Measurements from ENCODE around the gene TMEM229B.

The TMEM229B gene

GRCh38 chr14:67503331-67503730 lies 14.8 kb upstream of the TMEM229B start:
- Histone ChIP-seq H3K4me3 (ENCODE audit: insufficient read depth, low read depth, low read length, poor library complexity, severe bottlenecking) (no peak overlapping the region), H3K27me3 (replicated peaks; ENCODE audit: control insufficient read depth, insufficient read depth, low read length, poor library complexity, severe bottlenecking) (no peaks in the 10 kb centered on the region)

GRCh38 chr14:67502867-67503266 lies 14.3 kb upstream of the TMEM229B start:
- Histone ChIP-seq H3K27ac (ENCODE audit: insufficient read depth, low read length, poor library complexity, severe bottlenecking) (no peak overlapping the region), H3K4me1 (ENCODE audit: control insufficient read depth, insufficient read depth, low read length, poor library complexity, severe bottlenecking) (no peaks in the 10 kb centered on the region), H3K9me3 (ENCODE audit: control insufficient read depth, low read length) (no peaks in the 10 kb centered on the region), H3K36me3 (ENCODE audit: control insufficient read depth, insufficient read depth, low read length) (no peaks in the 10 kb centered on the region), H3K27me3 (replicated peaks; ENCODE audit: control insufficient read depth, insufficient read depth, low read length, poor library complexity, severe bottlenecking) (no peaks in the 10 kb centered on the region), H3K4me3 (ENCODE audit: insufficient read depth, low read depth, low read length, poor library complexity, severe bottlenecking) (no peak overlapping the region)
- no peak for DNase-seq

More at GRCh38 chr14:67503331-67503730, 14.8 kb upstream of the TMEM229B start:
- Histone ChIP-seq H3K9me3 (ENCODE audit: control insufficient read depth, low read length) (no peaks in the 10 kb centered on the region), H3K4me1 (ENCODE audit: control insufficient read depth, insufficient read depth, low read length, poor library complexity, severe bottlenecking) (no peaks in the 10 kb centered on the region), H3K27ac (ENCODE audit: insufficient read depth, low read length, poor library complexity, severe bottlenecking) (no peak overlapping the region), H3K36me3 (ENCODE audit: control insufficient read depth, insufficient read depth, low read length) (no peaks in the 10 kb centered on the region)
- no peak for DNase-seq

- H3K36me3 ChIP-seq (ENCODE audit: control insufficient read depth, insufficient read depth, low read length): no peaks in the 10 kb centered on the region
- DNase-seq: no peak
- no peaks in the 10 kb centered on the region for H3K27me3 ChIP-seq (replicated peaks; ENCODE audit: control insufficient read depth, insufficient read depth, low read length, poor library complexity, severe bottlenecking)
- no peaks in the 10 kb centered on the region for H3K9me3 ChIP-seq (ENCODE audit: control insufficient read depth, low read length)
- no peak overlapping the region for H3K27ac ChIP-seq (ENCODE audit: insufficient read depth, low read length, poor library complexity, severe bottlenecking)
- no peak overlapping the region for H3K4me3 ChIP-seq (ENCODE audit: insufficient read depth, low read depth, low read length, poor library complexity, severe bottlenecking)
- H3K4me1 ChIP-seq (ENCODE audit: control insufficient read depth, insufficient read depth, low read length, poor library complexity, severe bottlenecking): no peaks in the 10 kb centered on the region
Observed at GRCh38 chr14:67501670-67502069, 13.1 kb upstream of the TMEM229B start.

GRCh38 chr14:67500981-67501380 lies 12.5 kb upstream of the TMEM229B start:
- H3K36me3 ChIP-seq (ENCODE audit: control insufficient read depth, insufficient read depth, low read length): no peaks in the 10 kb centered on the region
- no peaks in the 10 kb centered on the region for H3K27me3 ChIP-seq (replicated peaks; ENCODE audit: control insufficient read depth, insufficient read depth, low read length, poor library complexity, severe bottlenecking)
- H3K4me1 ChIP-seq (ENCODE audit: control insufficient read depth, insufficient read depth, low read length, poor library complexity, severe bottlenecking): no peaks in the 10 kb centered on the region
- H3K27ac ChIP-seq (ENCODE audit: insufficient read depth, low read length, poor library complexity, severe bottlenecking): no peak overlapping the region
- no peak for DNase-seq
- H3K4me3 ChIP-seq (ENCODE audit: insufficient read depth, low read depth, low read length, poor library complexity, severe bottlenecking): no peak overlapping the region
- H3K9me3 ChIP-seq (ENCODE audit: control insufficient read depth, low read length): no peaks in the 10 kb centered on the region

GRCh38 chr14:67497716-67498115 lies 9.2 kb upstream of the TMEM229B start:
- Histone ChIP-seq H3K27ac (ENCODE audit: insufficient read depth, low read length, poor library complexity, severe bottlenecking) (no peak overlapping the region), H3K4me1 (ENCODE audit: control insufficient read depth, insufficient read depth, low read length, poor library complexity, severe bottlenecking) (no peaks in the 10 kb centered on the region), H3K4me3 (ENCODE audit: insufficient read depth, low read depth, low read length, poor library complexity, severe bottlenecking) (no peak overlapping the region), H3K9me3 (ENCODE audit: control insufficient read depth, low read length) (peaks cover 4% of the 10 kb centered on the region), H3K27me3 (replicated peaks; ENCODE audit: control insufficient read depth, insufficient read depth, low read length, poor library complexity, severe bottlenecking) (no peaks in the 10 kb centered on the region), H3K36me3 (ENCODE audit: control insufficient read depth, insufficient read depth, low read length) (no peaks in the 10 kb centered on the region)
- no peak for DNase-seq

- Histone ChIP-seq H3K9me3 (ENCODE audit: control insufficient read depth, low read length) (peaks cover 4% of the 10 kb centered on the region), H3K4me1 (ENCODE audit: control insufficient read depth, insufficient read depth, low read length, poor library complexity, severe bottlenecking) (no peaks in the 10 kb centered on the region), H3K4me3 (ENCODE audit: insufficient read depth, low read depth, low read length, poor library complexity, severe bottlenecking) (no peak overlapping the region), H3K27me3 (replicated peaks; ENCODE audit: control insufficient read depth, insufficient read depth, low read length, poor library complexity, severe bottlenecking) (no peaks in the 10 kb centered on the region), H3K27ac (ENCODE audit: insufficient read depth, low read length, poor library complexity, severe bottlenecking) (no peak overlapping the region), H3K36me3 (ENCODE audit: control insufficient read depth, insufficient read depth, low read length) (no peaks in the 10 kb centered on the region)
- DNase-seq: no peak
Observed at GRCh38 chr14:67497216-67497615, 8.7 kb upstream of the TMEM229B start.

- H3K27me3 ChIP-seq (replicated peaks; ENCODE audit: control insufficient read depth, insufficient read depth, low read length, poor library complexity, severe bottlenecking): no peaks in the 10 kb centered on the region
Observed at GRCh38 chr14:67495827-67496226, 7.3 kb upstream of the TMEM229B start.

GRCh38 chr14:67493092-67493717 lies 4.7 kb upstream of the TMEM229B start:
- no peak overlapping the region for H3K4me3 ChIP-seq (ENCODE audit: insufficient read depth, low read depth, low read length, poor library complexity, severe bottlenecking)
- no peak for DNase-seq
- H3K36me3 ChIP-seq (ENCODE audit: control insufficient read depth, insufficient read depth, low read length): no peaks in the 10 kb centered on the region
- H3K27me3 ChIP-seq (replicated peaks; ENCODE audit: control insufficient read depth, insufficient read depth, low read length, poor library complexity, severe bottlenecking): no peaks in the 10 kb centered on the region
- H3K27ac ChIP-seq (ENCODE audit: insufficient read depth, low read length, poor library complexity, severe bottlenecking): no peak overlapping the region
- peaks cover 4% of the 10 kb centered on the region for H3K9me3 ChIP-seq (ENCODE audit: control insufficient read depth, low read length)
- H3K4me1 ChIP-seq (ENCODE audit: control insufficient read depth, insufficient read depth, low read length, poor library complexity, severe bottlenecking): peaks cover 9% of the 10 kb centered on the region

More at GRCh38 chr14:67495827-67496226, 7.3 kb upstream of the TMEM229B start:
- DNase-seq: no peak
- H3K36me3 ChIP-seq (ENCODE audit: control insufficient read depth, insufficient read depth, low read length): no peaks in the 10 kb centered on the region
- no peak overlapping the region for H3K27ac ChIP-seq (ENCODE audit: insufficient read depth, low read length, poor library complexity, severe bottlenecking)
- peaks cover 4% of the 10 kb centered on the region for H3K9me3 ChIP-seq (ENCODE audit: control insufficient read depth, low read length)
- no peak overlapping the region for H3K4me3 ChIP-seq (ENCODE audit: insufficient read depth, low read depth, low read length, poor library complexity, severe bottlenecking)
- H3K4me1 ChIP-seq (ENCODE audit: control insufficient read depth, insufficient read depth, low read length, poor library complexity, severe bottlenecking): no peaks in the 10 kb centered on the region

GRCh38 chr14:67492538-67492937 lies 4.0 kb upstream of the TMEM229B start:
- H3K4me1 ChIP-seq (ENCODE audit: control insufficient read depth, insufficient read depth, low read length, poor library complexity, severe bottlenecking): peaks cover 11% of the 10 kb centered on the region
- H3K27ac ChIP-seq (ENCODE audit: insufficient read depth, low read length, poor library complexity, severe bottlenecking): no peak overlapping the region
- no peak overlapping the region for H3K4me3 ChIP-seq (ENCODE audit: insufficient read depth, low read depth, low read length, poor library complexity, severe bottlenecking)
- H3K9me3 ChIP-seq (ENCODE audit: control insufficient read depth, low read length): peaks cover 4% of the 10 kb centered on the region
- no peaks in the 10 kb centered on the region for H3K36me3 ChIP-seq (ENCODE audit: control insufficient read depth, insufficient read depth, low read length)
- no peaks in the 10 kb centered on the region for H3K27me3 ChIP-seq (replicated peaks; ENCODE audit: control insufficient read depth, insufficient read depth, low read length, poor library complexity, severe bottlenecking)
- DNase-seq: no peak

GRCh38 chr14:67491741-67492507 lies 3.4 kb upstream of the TMEM229B start:
- no peak for DNase-seq
- H3K4me1 ChIP-seq (ENCODE audit: control insufficient read depth, insufficient read depth, low read length, poor library complexity, severe bottlenecking): peaks cover 17% of the 10 kb centered on the region
- H3K27ac ChIP-seq (ENCODE audit: insufficient read depth, low read length, poor library complexity, severe bottlenecking): no peak overlapping the region
- peaks cover 4% of the 10 kb centered on the region for H3K9me3 ChIP-seq (ENCODE audit: control insufficient read depth, low read length)
- no peaks in the 10 kb centered on the region for H3K36me3 ChIP-seq (ENCODE audit: control insufficient read depth, insufficient read depth, low read length)
- H3K4me3 ChIP-seq (ENCODE audit: insufficient read depth, low read depth, low read length, poor library complexity, severe bottlenecking): no peak overlapping the region
- H3K27me3 ChIP-seq (replicated peaks; ENCODE audit: control insufficient read depth, insufficient read depth, low read length, poor library complexity, severe bottlenecking): no peaks in the 10 kb centered on the region

Measured in effector memory CD4-positive, alpha-beta T cell (primary cell).